Stomach smooth muscle (tissue), 2 donors: ENCODE measurements around the gene AKNA.
A peak's percentile ranks its signal among the peaks of the same experiment; 100 is the strongest.

ENCODE experiments used
- H3K27ac ChIP-seq: one replicate; pipeline ENCODE4 v1.7.0; 2013; ENCODE audit warnings: mild to moderate bottlenecking, low read length, inconsistent platforms
- H3K27me3 ChIP-seq, 2 donors: one replicate each; pipeline ENCODE4 v1.7.0; 2013; ENCODE audit warnings: low read length in 2 of 2; ENCODE audit not compliant: insufficient read depth in 2 of 2, control insufficient read depth in 1 of 2
- H3K36me3 ChIP-seq, 2 donors: one replicate each; pipeline ENCODE4 v1.7.0; 2013; ENCODE audit warnings: low read length in 2 of 2; ENCODE audit not compliant: control insufficient read depth in 2 of 2, insufficient read depth in 2 of 2
- H3K4me1 ChIP-seq: one replicate; pipeline ENCODE4 v1.7.0; 2013; ENCODE audit warnings: low read length; ENCODE audit not compliant: control insufficient read depth, insufficient read depth
- H3K4me3 ChIP-seq, 2 donors: one replicate each; pipeline ENCODE4 v1.7.0; 2013; ENCODE audit warnings: low read length in 2 of 2
- H3K9ac ChIP-seq, 2 donors: one replicate each; pipeline ENCODE4 v1.7.0; 2013; ENCODE audit warnings: low read length in 2 of 2, mild to moderate bottlenecking in 1 of 2
- H3K9me3 ChIP-seq, 2 donors: one replicate each; pipeline ENCODE4 v1.7.0; 2013; ENCODE audit warnings: low read length in 2 of 2; ENCODE audit not compliant: control insufficient read depth in 2 of 2
- donor health status: healthy.
- donor health status: Pancreatic carcinoma.

The AKNA gene

GRCh38 chr9:114405294-114406034 is 17.7 kb upstream of the AKNA start:
- no peak overlapping the region for H3K4me3 ChIP-seq
- H3K27me3 ChIP-seq: no peaks in the 10 kb centered on the region
- no peaks in the 10 kb centered on the region for H3K9me3 ChIP-seq
- H3K4me1 ChIP-seq: peaks cover 6% of the 10 kb centered on the region
- peaks cover 7 to 12% of the 10 kb centered on the region in 2 donors for H3K36me3 ChIP-seq
- H3K9ac ChIP-seq: peak overlapping the region in 1 of 2 donors; percentile 21
- no peak overlapping the region for H3K27ac ChIP-seq

GRCh38 chr9:114404531-114404930 is 16.7 kb upstream of the AKNA start:
- Histone ChIP-seq H3K36me3 (peaks cover 7 to 12% of the 10 kb centered on the region in 2 donors), H3K9me3 (no peaks in the 10 kb centered on the region), H3K9ac (no peak overlapping the region), H3K4me1 (peaks cover 6% of the 10 kb centered on the region), H3K27me3 (no peaks in the 10 kb centered on the region), H3K4me3 (no peak overlapping the region), H3K27ac (no peak overlapping the region)

GRCh38 chr9:114403153-114403756 is 15.5 kb upstream of the AKNA start:
- Histone ChIP-seq H3K27ac (no peak overlapping the region), H3K4me3 (no peak overlapping the region), H3K4me1 (peaks cover 6% of the 10 kb centered on the region), H3K9me3 (no peaks in the 10 kb centered on the region), H3K27me3 (no peaks in the 10 kb centered on the region), H3K9ac (no peak overlapping the region), H3K36me3 (peaks cover 7 to 12% of the 10 kb centered on the region in 2 donors)

- Histone ChIP-seq H3K9me3 (no peaks in the 10 kb centered on the region), H3K4me1 (peaks cover 14% of the 10 kb centered on the region), H3K36me3 (peaks cover 0 to 9% of the 10 kb centered on the region in 2 donors), H3K9ac (no peak overlapping the region), H3K4me3 (no peak overlapping the region), H3K27ac (no peak overlapping the region), H3K27me3 (no peaks in the 10 kb centered on the region)
Measured at GRCh38 chr9:114401344-114401743, 13.6 kb upstream of the AKNA start.

GRCh38 chr9:114400772-114401171 is 13.0 kb upstream of the AKNA start:
- peaks cover 13% of the 10 kb centered on the region for H3K4me1 ChIP-seq
- H3K36me3 ChIP-seq: peaks cover 0 to 9% of the 10 kb centered on the region in 2 donors
- no peaks in the 10 kb centered on the region for H3K9me3 ChIP-seq
- no peak overlapping the region for H3K27ac ChIP-seq
- H3K9ac ChIP-seq: no peak overlapping the region
- H3K4me3 ChIP-seq: no peak overlapping the region
- no peaks in the 10 kb centered on the region for H3K27me3 ChIP-seq

- Histone ChIP-seq H3K4me3 (no peak overlapping the region), H3K27ac (no peak overlapping the region), H3K27me3 (no peaks in the 10 kb centered on the region), H3K9me3 (no peaks in the 10 kb centered on the region), H3K36me3 (peaks cover 0 to 9% of the 10 kb centered on the region in 2 donors), H3K9ac (no peak overlapping the region), H3K4me1 (peaks cover 14% of the 10 kb centered on the region)
Measured at GRCh38 chr9:114400219-114400618, 12.4 kb upstream of the AKNA start.

GRCh38 chr9:114399381-114399780 is 11.6 kb upstream of the AKNA start:
- Histone ChIP-seq H3K9ac (no peak overlapping the region), H3K9me3 (no peaks in the 10 kb centered on the region), H3K27me3 (no peaks in the 10 kb centered on the region), H3K36me3 (peaks cover 0 to 9% of the 10 kb centered on the region in 2 donors), H3K27ac (no peak overlapping the region), H3K4me1 (peaks cover 22% of the 10 kb centered on the region), H3K4me3 (no peak overlapping the region)

GRCh38 chr9:114397848-114398605 is 10.2 kb upstream of the AKNA start:
- Histone ChIP-seq H3K4me3 (peak overlapping the region; percentile 85 to 88), H3K9ac (peak overlapping the region; percentile 75 to 76), H3K9me3 (no peaks in the 10 kb centered on the region), H3K27me3 (no peaks in the 10 kb centered on the region), H3K4me1 (peaks cover 22% of the 10 kb centered on the region), H3K27ac (peak overlapping the region; percentile 69), H3K36me3 (peaks cover 0 to 9% of the 10 kb centered on the region in 2 donors)

GRCh38 chr9:114397219-114397847 is 9.6 kb upstream of the AKNA start:
- H3K4me1 ChIP-seq: peaks cover 25% of the 10 kb centered on the region
- peak overlapping the region; percentile 85 to 88 for H3K4me3 ChIP-seq
- H3K9ac ChIP-seq: peak overlapping the region; percentile 62 to 75
- H3K27me3 ChIP-seq: no peaks in the 10 kb centered on the region
- H3K36me3 ChIP-seq: peaks cover 0 to 4% of the 10 kb centered on the region in 2 donors
- peak overlapping the region; percentile 69 for H3K27ac ChIP-seq
- H3K9me3 ChIP-seq: no peaks in the 10 kb centered on the region

- Histone ChIP-seq H3K27ac (peak overlapping the region; percentile 69), H3K9ac (peak overlapping the region in 1 of 2 donors; percentile 75)
Measured at GRCh38 chr9:114396558-114397218, 8.9 kb upstream of the AKNA start.

More at GRCh38 chr9:114396558-114397218, 8.9 kb upstream of the AKNA start:
- H3K9me3 ChIP-seq: no peaks in the 10 kb centered on the region
- H3K4me1 ChIP-seq: peaks cover 25% of the 10 kb centered on the region
- no peaks in the 10 kb centered on the region for H3K27me3 ChIP-seq
- H3K4me3 ChIP-seq: peak overlapping the region in 1 of 2 donors; percentile 88
- peaks cover 0 to 4% of the 10 kb centered on the region in 2 donors for H3K36me3 ChIP-seq
